HEK293 (cell line): ENCODE measurements around the gene TBC1D20.

Experiments used
- HOXD13 ChIP-seq: sonication (generic); formaldehyde crosslinking; IDR thresholded peaks from 2 replicates; pipeline ENCODE4 v1.8.0; 2022; ENCODE audit warnings: missing genetic modification reagents, borderline replicate concordance
- KLF1 ChIP-seq: fragments of 450-650 bp; formaldehyde crosslinking; IDR thresholded peaks from 2 replicates; pipeline ENCODE4 v1.5.1; 2016; ENCODE audit warnings: missing biosample characterization, missing genetic modification characterization
- KLF10 ChIP-seq: fragments of 450-650 bp; IDR thresholded peaks from 2 replicates; pipeline ENCODE4 v1.5.1; 2018; ENCODE audit warnings: missing biosample characterization, mild to moderate bottlenecking, missing genetic modification characterization
- PRDM1 ChIP-seq: fragments of 450-650 bp; formaldehyde crosslinking; IDR thresholded peaks from 2 replicates; pipeline ENCODE4; 2016; ENCODE audit warnings: missing biosample characterization, missing genetic modification characterization
- SP7 ChIP-seq: fragments of 450-650 bp; formaldehyde crosslinking; IDR thresholded peaks from 2 replicates; pipeline ENCODE4 v1.5.1; 2016; ENCODE audit warnings: missing biosample characterization, missing genetic modification characterization
- TCF7L2 ChIP-seq: IDR thresholded peaks from 2 replicates; pipeline ENCODE4 v1.6.1; 2011; ENCODE audit warnings: low read depth, mild to moderate bottlenecking, inconsistent platforms, low read length, moderate library complexity, borderline replicate concordance
- ZBTB17 ChIP-seq: fragments of 450-650 bp; formaldehyde crosslinking; IDR thresholded peaks from 2 replicates; pipeline ENCODE4 v1.5.1; 2016; ENCODE audit warnings: missing biosample characterization, missing genetic modification characterization
- ZBTB20 ChIP-seq: fragments of 450-650 bp; formaldehyde crosslinking; IDR thresholded peaks from 2 replicates; pipeline ENCODE4 v1.5.1; 2016; ENCODE audit warnings: missing biosample characterization, missing genetic modification characterization
- ZFP3 ChIP-seq: fragments of 450-650 bp; formaldehyde crosslinking; IDR thresholded peaks from 2 replicates; pipeline ENCODE4 v1.5.1; 2016; ENCODE audit warnings: low read depth, missing biosample characterization, missing genetic modification characterization
- ZNF132 ChIP-seq: fragments of 450-650 bp; formaldehyde crosslinking; IDR thresholded peaks from 2 replicates; pipeline ENCODE4 v1.5.1; 2017; ENCODE audit warnings: missing biosample characterization, missing genetic modification characterization, borderline replicate concordance
- ZNF202 ChIP-seq: fragments of 450-650 bp; formaldehyde crosslinking; IDR thresholded peaks from 2 replicates; pipeline ENCODE4 v1.5.1; 2016; ENCODE audit warnings: missing biosample characterization, missing genetic modification characterization, borderline replicate concordance
- ZNF600 ChIP-seq: fragments of 450-650 bp; formaldehyde crosslinking; IDR thresholded peaks from 2 replicates; pipeline ENCODE4 v1.5.1; 2016; ENCODE audit warnings: missing biosample characterization, missing genetic modification characterization
- ZNF626 ChIP-seq: fragments of 450-650 bp; sonication (Bioruptor Pico); formaldehyde crosslinking; IDR thresholded peaks from 2 replicates; pipeline ENCODE4 v1.5.1; 2018; ENCODE audit warnings: missing biosample characterization, missing genetic modification characterization, inconsistent platforms
- ZSCAN30 ChIP-seq: fragments of 450-650 bp; IDR thresholded peaks from 2 replicates; pipeline ENCODE4 v1.5.1; 2018; ENCODE audit warnings: missing biosample characterization, mild to moderate bottlenecking, missing genetic modification characterization, moderate library complexity
- TF ChIP-seq, protein P1 (sequence below): fragments of 450-650 bp; formaldehyde crosslinking; IDR thresholded peaks from 2 replicates; pipeline ENCODE4 v1.5.1; 2016; ENCODE audit warnings: missing biosample characterization, missing genetic modification characterization, low read depth
- TF ChIP-seq, protein P2 (sequence below): fragments of 450-650 bp; formaldehyde crosslinking; IDR thresholded peaks from 2 replicates; pipeline ENCODE4 v1.5.1; 2016; ENCODE audit warnings: missing biosample characterization, missing genetic modification characterization
- TF ChIP-seq, protein P3 (sequence below): fragments of 450-650 bp; formaldehyde crosslinking; IDR thresholded peaks from 2 replicates; pipeline ENCODE4 v1.5.1; 2016; ENCODE audit warnings: missing biosample characterization, missing genetic modification characterization
- TF ChIP-seq, protein P4 (sequence below): fragments of 450-650 bp; formaldehyde crosslinking; IDR thresholded peaks from 2 replicates; pipeline ENCODE4 v1.5.1; 2016; ENCODE audit warnings: missing biosample characterization, missing genetic modification characterization
- TF ChIP-seq, protein P5 (sequence below): fragments of 450-650 bp; formaldehyde crosslinking; IDR thresholded peaks from 2 replicates; pipeline ENCODE4 v1.5.1; 2016; ENCODE audit warnings: missing biosample characterization, missing genetic modification characterization
- TF ChIP-seq, protein P6 (sequence below): fragments of 450-650 bp; formaldehyde crosslinking; IDR thresholded peaks from 2 replicates; pipeline ENCODE4 v1.5.1; 2017; ENCODE audit warnings: missing biosample characterization, missing genetic modification characterization
- TF ChIP-seq, protein P7 (sequence below): fragments of 450-650 bp; formaldehyde crosslinking; optimal IDR thresholded peaks from 2 replicates; pipeline ENCODE3; 2016; ENCODE audit warnings: missing biosample characterization, mild to moderate bottlenecking, missing genetic modification characterization
- TF ChIP-seq, protein P8 (sequence below): fragments of 450-650 bp; formaldehyde crosslinking; IDR thresholded peaks from 2 replicates; pipeline ENCODE4 v1.5.1; 2016; ENCODE audit warnings: missing biosample characterization, missing genetic modification characterization
- TF ChIP-seq, protein P9 (sequence below): fragments of 450-650 bp; formaldehyde crosslinking; IDR thresholded peaks from 2 replicates; pipeline ENCODE4 v1.5.1; 2016; ENCODE audit warnings: missing biosample characterization, missing genetic modification characterization

TBC1D20 gene

DNA sequence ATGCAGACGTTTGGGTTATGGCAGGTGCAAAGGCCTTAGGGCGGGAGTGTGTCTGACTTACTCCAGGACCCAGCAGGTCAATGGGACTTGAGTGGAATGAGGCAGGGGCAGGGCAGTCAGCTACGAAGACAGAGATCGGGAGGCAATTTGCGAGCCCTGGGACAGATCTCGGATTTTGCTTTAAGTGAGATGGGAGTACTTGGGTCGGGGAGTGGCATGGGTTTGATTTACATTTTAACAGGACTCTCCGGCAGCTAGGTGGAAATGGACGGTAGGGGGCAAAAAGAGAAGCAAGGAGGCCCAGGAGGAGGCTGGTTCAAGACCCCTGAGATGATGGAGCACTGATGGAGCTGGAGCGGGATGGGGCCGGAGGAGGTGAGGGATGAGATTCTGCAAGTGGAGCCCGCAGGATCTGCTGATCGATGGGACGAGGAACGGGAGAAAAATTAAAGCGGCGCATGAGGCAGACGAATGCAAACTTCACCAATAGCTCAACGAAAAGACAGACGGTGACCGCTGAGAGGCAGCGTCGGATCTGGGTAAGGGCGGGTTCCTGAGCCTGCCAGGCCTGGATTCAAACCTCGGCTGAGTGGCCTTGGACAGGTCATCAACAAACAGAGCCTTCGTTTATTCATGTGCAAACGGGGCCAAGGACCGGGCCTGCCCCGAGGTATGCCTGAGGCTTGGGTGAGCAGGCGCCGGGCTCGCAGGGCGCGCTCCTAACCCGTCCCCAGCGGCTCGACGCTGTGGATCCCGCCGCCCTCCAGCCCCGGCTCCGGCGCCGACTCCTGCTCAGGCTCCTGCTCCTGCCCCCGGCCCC, 55.0 kb downstream of the TBC1D20 start (continued):
- TF ChIP-seq, protein P1, sequence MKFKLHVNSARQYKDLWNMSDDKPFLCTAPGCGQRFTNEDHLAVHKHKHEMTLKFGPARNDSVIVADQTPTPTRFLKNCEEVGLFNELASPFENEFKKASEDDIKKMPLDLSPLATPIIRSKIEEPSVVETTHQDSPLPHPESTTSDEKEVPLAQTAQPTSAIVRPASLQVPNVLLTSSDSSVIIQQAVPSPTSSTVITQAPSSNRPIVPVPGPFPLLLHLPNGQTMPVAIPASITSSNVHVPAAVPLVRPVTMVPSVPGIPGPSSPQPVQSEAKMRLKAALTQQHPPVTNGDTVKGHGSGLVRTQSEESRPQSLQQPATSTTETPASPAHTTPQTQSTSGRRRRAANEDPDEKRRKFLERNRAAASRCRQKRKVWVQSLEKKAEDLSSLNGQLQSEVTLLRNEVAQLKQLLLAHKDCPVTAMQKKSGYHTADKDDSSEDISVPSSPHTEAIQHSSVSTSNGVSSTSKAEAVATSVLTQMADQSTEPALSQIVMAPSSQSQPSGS, result no peak
- TF ChIP-seq ZNF132 (tag by site-specific recombination) (no peak), KLF10 (tag by site-specific recombination) (peak; percentile 49), ZBTB17 (tag by site-specific recombination) (peak; percentile 99), SP7 (tag by site-specific recombination) (peak; percentile 71), ZBTB20 (tag by site-specific recombination) (peak; percentile 86), PRDM1 (tag by site-specific recombination) (no peak), ZNF202 (tag by site-specific recombination) (no peak), ZSCAN30 (tag by site-specific recombination) (peak; percentile 56), ZNF600 (tag by site-specific recombination) (peak; percentile 99), TCF7L2 (no peak), HOXD13 (CRISPR knock-in tag) (no peak), ZFP3 (tag by site-specific recombination) (no peak), ZNF626 (tag by site-specific recombination) (no peak), KLF1 (tag by site-specific recombination) (peak; percentile 63; the same call in 1 of the 2 replicates)
- TF ChIP-seq, protein P2, sequence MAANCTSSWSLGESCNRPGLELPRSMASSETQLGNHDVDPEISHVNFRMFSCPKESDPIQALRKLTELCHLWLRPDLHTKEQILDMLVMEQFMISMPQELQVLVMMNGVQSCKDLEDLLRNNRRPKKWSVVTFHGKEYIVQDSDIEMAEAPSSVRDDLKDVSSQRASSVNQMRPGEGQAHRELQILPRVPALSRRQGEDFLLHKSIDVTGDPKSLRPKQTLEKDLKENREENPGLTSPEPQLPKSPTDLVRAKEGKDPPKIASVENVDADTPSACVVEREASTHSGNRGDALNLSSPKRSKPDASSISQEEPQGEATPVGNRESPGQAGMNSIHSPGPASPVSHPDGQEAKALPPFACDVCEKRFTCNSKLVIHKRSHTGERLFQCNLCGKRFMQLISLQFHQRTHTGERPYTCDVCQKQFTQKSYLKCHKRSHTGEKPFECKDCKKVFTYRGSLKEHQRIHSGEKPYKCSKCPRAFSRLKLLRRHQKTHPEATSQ (tag by site-specific recombination), result no peak
- TF ChIP-seq, protein P3, sequence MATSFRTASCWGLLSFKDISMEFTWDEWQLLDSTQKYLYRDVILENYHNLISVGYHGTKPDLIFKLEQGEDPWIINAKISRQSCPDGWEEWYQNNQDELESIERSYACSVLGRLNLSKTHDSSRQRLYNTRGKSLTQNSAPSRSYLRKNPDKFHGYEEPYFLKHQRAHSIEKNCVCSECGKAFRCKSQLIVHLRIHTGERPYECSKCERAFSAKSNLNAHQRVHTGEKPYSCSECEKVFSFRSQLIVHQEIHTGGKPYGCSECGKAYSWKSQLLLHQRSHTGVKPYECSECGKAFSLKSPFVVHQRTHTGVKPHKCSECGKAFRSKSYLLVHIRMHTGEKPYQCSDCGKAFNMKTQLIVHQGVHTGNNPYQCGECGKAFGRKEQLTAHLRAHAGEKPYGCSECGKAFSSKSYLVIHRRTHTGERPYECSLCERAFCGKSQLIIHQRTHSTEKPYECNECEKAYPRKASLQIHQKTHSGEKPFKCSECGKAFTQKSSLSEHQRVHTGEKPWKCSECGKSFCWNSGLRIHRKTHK (tag by site-specific recombination), result no peak
- TF ChIP-seq, protein P4, sequence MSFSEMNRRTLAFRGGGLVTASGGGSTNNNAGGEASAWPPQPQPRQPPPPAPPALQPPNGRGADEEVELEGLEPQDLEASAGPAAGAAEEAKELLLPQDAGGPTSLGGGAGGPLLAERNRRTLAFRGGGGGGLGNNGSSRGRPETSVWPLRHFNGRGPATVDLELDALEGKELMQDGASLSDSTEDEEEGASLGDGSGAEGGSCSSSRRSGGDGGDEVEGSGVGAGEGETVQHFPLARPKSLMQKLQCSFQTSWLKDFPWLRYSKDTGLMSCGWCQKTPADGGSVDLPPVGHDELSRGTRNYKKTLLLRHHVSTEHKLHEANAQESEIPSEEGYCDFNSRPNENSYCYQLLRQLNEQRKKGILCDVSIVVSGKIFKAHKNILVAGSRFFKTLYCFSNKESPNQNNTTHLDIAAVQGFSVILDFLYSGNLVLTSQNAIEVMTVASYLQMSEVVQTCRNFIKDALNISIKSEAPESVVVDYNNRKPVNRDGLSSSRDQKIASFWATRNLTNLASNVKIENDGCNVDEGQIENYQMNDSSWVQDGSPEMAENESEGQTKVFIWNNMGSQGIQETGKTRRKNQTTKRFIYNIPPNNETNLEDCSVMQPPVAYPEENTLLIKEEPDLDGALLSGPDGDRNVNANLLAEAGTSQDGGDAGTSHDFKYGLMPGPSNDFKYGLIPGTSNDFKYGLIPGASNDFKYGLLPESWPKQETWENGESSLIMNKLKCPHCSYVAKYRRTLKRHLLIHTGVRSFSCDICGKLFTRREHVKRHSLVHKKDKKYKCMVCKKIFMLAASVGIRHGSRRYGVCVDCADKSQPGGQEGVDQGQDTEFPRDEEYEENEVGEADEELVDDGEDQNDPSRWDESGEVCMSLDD (tag by site-specific recombination), result no peak
- TF ChIP-seq, protein P5, sequence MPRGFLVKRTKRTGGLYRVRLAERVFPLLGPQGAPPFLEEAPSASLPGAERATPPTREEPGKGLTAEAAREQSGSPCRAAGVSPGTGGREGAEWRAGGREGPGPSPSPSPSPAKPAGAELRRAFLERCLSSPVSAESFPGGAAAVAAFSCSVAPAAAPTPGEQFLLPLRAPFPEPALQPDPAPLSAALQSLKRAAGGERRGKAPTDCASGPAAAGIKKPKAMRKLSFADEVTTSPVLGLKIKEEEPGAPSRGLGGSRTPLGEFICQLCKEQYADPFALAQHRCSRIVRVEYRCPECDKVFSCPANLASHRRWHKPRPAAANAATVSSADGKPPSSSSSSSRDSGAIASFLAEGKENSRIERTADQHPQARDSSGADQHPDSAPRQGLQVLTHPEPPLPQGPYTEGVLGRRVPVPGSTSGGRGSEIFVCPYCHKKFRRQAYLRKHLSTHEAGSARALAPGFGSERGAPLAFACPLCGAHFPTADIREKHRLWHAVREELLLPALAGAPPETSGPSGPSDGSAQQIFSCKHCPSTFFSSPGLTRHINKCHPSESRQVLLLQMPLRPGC, result no peak
- TF ChIP-seq, protein P6, sequence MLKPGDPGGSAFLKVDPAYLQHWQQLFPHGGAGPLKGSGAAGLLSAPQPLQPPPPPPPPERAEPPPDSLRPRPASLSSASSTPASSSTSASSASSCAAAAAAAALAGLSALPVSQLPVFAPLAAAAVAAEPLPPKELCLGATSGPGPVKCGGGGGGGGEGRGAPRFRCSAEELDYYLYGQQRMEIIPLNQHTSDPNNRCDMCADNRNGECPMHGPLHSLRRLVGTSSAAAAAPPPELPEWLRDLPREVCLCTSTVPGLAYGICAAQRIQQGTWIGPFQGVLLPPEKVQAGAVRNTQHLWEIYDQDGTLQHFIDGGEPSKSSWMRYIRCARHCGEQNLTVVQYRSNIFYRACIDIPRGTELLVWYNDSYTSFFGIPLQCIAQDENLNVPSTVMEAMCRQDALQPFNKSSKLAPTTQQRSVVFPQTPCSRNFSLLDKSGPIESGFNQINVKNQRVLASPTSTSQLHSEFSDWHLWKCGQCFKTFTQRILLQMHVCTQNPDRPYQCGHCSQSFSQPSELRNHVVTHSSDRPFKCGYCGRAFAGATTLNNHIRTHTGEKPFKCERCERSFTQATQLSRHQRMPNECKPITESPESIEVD, result no peak
- TF ChIP-seq, protein P7, sequence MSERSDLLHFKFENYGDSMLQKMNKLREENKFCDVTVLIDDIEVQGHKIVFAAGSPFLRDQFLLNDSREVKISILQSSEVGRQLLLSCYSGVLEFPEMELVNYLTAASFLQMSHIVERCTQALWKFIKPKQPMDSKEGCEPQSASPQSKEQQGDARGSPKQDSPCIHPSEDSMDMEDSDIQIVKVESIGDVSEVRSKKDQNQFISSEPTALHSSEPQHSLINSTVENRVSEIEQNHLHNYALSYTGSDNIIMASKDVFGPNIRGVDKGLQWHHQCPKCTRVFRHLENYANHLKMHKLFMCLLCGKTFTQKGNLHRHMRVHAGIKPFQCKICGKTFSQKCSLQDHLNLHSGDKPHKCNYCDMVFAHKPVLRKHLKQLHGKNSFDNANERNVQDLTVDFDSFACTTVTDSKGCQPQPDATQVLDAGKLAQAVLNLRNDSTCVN (tag by site-specific recombination), result peak; percentile 65
- TF ChIP-seq, protein P8, sequence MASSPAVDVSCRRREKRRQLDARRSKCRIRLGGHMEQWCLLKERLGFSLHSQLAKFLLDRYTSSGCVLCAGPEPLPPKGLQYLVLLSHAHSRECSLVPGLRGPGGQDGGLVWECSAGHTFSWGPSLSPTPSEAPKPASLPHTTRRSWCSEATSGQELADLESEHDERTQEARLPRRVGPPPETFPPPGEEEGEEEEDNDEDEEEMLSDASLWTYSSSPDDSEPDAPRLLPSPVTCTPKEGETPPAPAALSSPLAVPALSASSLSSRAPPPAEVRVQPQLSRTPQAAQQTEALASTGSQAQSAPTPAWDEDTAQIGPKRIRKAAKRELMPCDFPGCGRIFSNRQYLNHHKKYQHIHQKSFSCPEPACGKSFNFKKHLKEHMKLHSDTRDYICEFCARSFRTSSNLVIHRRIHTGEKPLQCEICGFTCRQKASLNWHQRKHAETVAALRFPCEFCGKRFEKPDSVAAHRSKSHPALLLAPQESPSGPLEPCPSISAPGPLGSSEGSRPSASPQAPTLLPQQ (tag by site-specific recombination), result peak; percentile 93
- TF ChIP-seq, protein P9, sequence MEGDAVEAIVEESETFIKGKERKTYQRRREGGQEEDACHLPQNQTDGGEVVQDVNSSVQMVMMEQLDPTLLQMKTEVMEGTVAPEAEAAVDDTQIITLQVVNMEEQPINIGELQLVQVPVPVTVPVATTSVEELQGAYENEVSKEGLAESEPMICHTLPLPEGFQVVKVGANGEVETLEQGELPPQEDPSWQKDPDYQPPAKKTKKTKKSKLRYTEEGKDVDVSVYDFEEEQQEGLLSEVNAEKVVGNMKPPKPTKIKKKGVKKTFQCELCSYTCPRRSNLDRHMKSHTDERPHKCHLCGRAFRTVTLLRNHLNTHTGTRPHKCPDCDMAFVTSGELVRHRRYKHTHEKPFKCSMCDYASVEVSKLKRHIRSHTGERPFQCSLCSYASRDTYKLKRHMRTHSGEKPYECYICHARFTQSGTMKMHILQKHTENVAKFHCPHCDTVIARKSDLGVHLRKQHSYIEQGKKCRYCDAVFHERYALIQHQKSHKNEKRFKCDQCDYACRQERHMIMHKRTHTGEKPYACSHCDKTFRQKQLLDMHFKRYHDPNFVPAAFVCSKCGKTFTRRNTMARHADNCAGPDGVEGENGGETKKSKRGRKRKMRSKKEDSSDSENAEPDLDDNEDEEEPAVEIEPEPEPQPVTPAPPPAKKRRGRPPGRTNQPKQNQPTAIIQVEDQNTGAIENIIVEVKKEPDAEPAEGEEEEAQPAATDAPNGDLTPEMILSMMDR (tag by site-specific recombination), result peak; percentile 93
